B cell (primary cell): Measurements from ENCODE around the gene LDHAL6B. TPM values are rescaled to one million over a fixed set of nuclear protein-coding genes. Genes with fewer than 3 reads are reported as not detected.
A peak's percentile ranks its signal among the peaks of the same experiment; 100 is the strongest.

Experiments used
- ATAC-seq: fragments of 200-7000 bp; cut with Tn5 transposase; one replicate; pipeline ENCODE4 v1.10.0; 2021; ENCODE audit warnings: low read depth, mild to moderate bottlenecking, moderate number of reproducible peaks, moderate library complexity
- CTCF ChIA-PET: fragments of 350-600 bp; sonication (Branson Sonifier 250); formaldehyde crosslinking; loops from one replicate; lab custom pipeline; 2021; ENCODE audit warnings: antibody characterized with exemption, inconsistent platforms; lab: Charles Lee
- POLR2A ChIA-PET: fragments of 350-600 bp; sonication (Branson Sonifier 250); formaldehyde crosslinking; loops from one replicate; lab custom pipeline; 2021; ENCODE audit warnings: antibody characterized with exemption; lab: Charles Lee
- DNase-seq: peaks from one replicate; pipeline ENCODE4 v3.0.0; 2013
- H2AFZ ChIP-seq: 2 replicates; pipeline ENCODE4 v1.6.1; 2012; ENCODE audit warnings: mild to moderate bottlenecking, low read depth, low read length; ENCODE audit not compliant: insufficient read depth, poor library complexity, severe bottlenecking
- H3K27ac ChIP-seq, 2 donors: 1 replicate in 1 of 2; 2 replicates in 1 of 2; pipeline ENCODE4 v1.5.1; 2012 to 2013; ENCODE audit warnings: low read length in 2 of 2, mild to moderate bottlenecking in 2 of 2, moderate library complexity in 1 of 2
- H3K27me3 ChIP-seq, 4 experiments: fragments of 200-600 bp in 1 of 4; sonication (generic) in 1 of 4; replicated peaks in 1 of 4; 1 replicate in 2 of 4; 2 replicates in 2 of 4; pipeline versions ENCODE4 v1.6.1 to v1.7.0; 2013 to 2016; ENCODE audit warnings: low read length in 3 of 4, mild to moderate bottlenecking in 2 of 4, mixed read lengths in 1 of 4, moderate library complexity in 1 of 4; ENCODE audit not compliant: insufficient read depth in 4 of 4, control insufficient read depth in 3 of 4; ENCODE audit errors: control extremely low read depth in 1 of 4
- H3K36me3 ChIP-seq, 2 experiments: replicated peaks in 1 of 2; 1 replicate in 1 of 2; 2 replicates in 1 of 2; pipeline versions ENCODE4 v1.6.1 to v1.7.1; 2013; ENCODE audit warnings: low read length in 1 of 2; ENCODE audit not compliant: insufficient read depth in 2 of 2, control insufficient read depth in 1 of 2; ENCODE audit errors: control extremely low read depth in 1 of 2, extremely low read depth in 1 of 2
- H3K4me1 ChIP-seq, 2 donors: fragments of 200-600 bp in 1 of 2; sonication (generic) in 1 of 2; 1 replicate in 1 of 2; 2 replicates in 1 of 2; pipeline versions ENCODE4 v1.5.1 to v1.6.1; 2013 to 2017; ENCODE audit warnings: low read length in 2 of 2; ENCODE audit not compliant: control insufficient read depth in 2 of 2, insufficient read depth in 2 of 2
- H3K4me2 ChIP-seq: replicated peaks from 2 replicates; pipeline ENCODE3; 2012; ENCODE audit warnings: mild to moderate bottlenecking, low read depth, low read length; ENCODE audit not compliant: poor library complexity, severe bottlenecking
- H3K4me3 ChIP-seq, 5 experiments: fragments of 200-600 bp in 1 of 5; sonication (generic) in 1 of 5; 1 replicate in 3 of 5; 2 replicates in 2 of 5; pipeline versions ENCODE4 v1.5.1 to v1.7.0; 2011 to 2016; ENCODE audit warnings: low read length in 4 of 5, mild to moderate bottlenecking in 4 of 5, low read depth in 2 of 5, control low read depth in 1 of 5, moderate library complexity in 1 of 5; ENCODE audit not compliant: insufficient read depth in 1 of 5; ENCODE audit errors: control extremely low read depth in 1 of 5, extremely low read depth in 1 of 5
- H3K79me2 ChIP-seq: fragments of 200-600 bp; sonication (generic); one replicate; pipeline ENCODE4 v1.6.0; 2016; ENCODE audit warnings: low read length; ENCODE audit not compliant: control insufficient read depth, insufficient read depth
- H3K9ac ChIP-seq: fragments of 200-600 bp; sonication (generic); 2 replicates; pipeline ENCODE4 v1.6.1; 2017; ENCODE audit warnings: mild to moderate bottlenecking, low read length, moderate library complexity
- H3K9me3 ChIP-seq, 3 donors: one replicate each; pipeline versions ENCODE4 v1.6.1 to v1.7.1; 2013; ENCODE audit warnings: low read length in 2 of 3; ENCODE audit not compliant: control insufficient read depth in 2 of 3, insufficient read depth in 1 of 3; ENCODE audit errors: control extremely low read depth in 1 of 3
- H4K20me1 ChIP-seq: 2 replicates; pipeline ENCODE4 v1.6.0; 2012; ENCODE audit warnings: mild to moderate bottlenecking, low read length; ENCODE audit not compliant: insufficient read depth, control insufficient read depth, poor library complexity, severe bottlenecking
- H3K27ac Mint-ChIP-seq: one replicate; pipeline ENCODE4 v1.8.0; 2021; ENCODE audit warnings: mixed read lengths
- H3K27me3 Mint-ChIP-seq: one replicate; pipeline ENCODE4 v1.8.0; 2021; ENCODE audit warnings: mixed read lengths
- H3K4me1 Mint-ChIP-seq: one replicate; pipeline ENCODE4 v1.8.0; 2021; ENCODE audit warnings: mixed read lengths
- H3K4me3 Mint-ChIP-seq: one replicate; pipeline ENCODE4 v1.8.0; 2021; ENCODE audit warnings: mixed read lengths
- H3K9me3 Mint-ChIP-seq: one replicate; pipeline ENCODE4 v1.8.0; 2022; ENCODE audit warnings: mixed read lengths; ENCODE audit not compliant: insufficient read depth
- CTCF ChIP-seq: fragments of 200-600 bp; IDR thresholded peaks from one replicate; pipeline ENCODE4 v1.8.0; 2022; ENCODE audit warnings: antibody characterized with exemption, mild to moderate bottlenecking
- EZH2 ChIP-seq: IDR thresholded peaks from 2 replicates; pipeline ENCODE4 v1.6.1; 2012; ENCODE audit warnings: borderline replicate concordance, low read depth, mild to moderate bottlenecking, moderate library complexity, low read length; ENCODE audit not compliant: insufficient read depth, poor library complexity, severe bottlenecking
- WGBS: methylation state at CpG from one replicate; pipeline ENCODE4 v1.1.5; 2013; ENCODE audit warnings: missing lambda C conversion rate; ENCODE audit not compliant: insufficient coverage; 5-methylcytosine and 5-hydroxymethylcytosine counted together
- intact Hi-C: fragments of 100-400 bp; cut with micrococcal nuclease; formaldehyde crosslinking; loops from one replicate; pipeline ENCODE4 v1.10.0; 2022
- polyA plus RNA-seq: library from polyadenylated mRNA; depleted of rRNA; stranded (reverse); fragments of >200 nt; gene quantifications from 2 replicates; pipeline ENCODE4 v1.2.3, GENCODE V29; 2012
- total RNA-seq, 2 donors: library from RNA; stranded (reverse); fragments of 120-200 nt in 1 of 2; gene quantifications; 1 replicate in 1 of 2; 2 replicates in 1 of 2; pipeline versions ENCODE4 v1.2.3 to v1.2.4, GENCODE V29; 2013 to 2022

LDHAL6B gene
- total and polyA plus RNA-seq, 2 donors (not counting 1 experiment from before 2014, with no cell fraction given) = not detected

DNA sequence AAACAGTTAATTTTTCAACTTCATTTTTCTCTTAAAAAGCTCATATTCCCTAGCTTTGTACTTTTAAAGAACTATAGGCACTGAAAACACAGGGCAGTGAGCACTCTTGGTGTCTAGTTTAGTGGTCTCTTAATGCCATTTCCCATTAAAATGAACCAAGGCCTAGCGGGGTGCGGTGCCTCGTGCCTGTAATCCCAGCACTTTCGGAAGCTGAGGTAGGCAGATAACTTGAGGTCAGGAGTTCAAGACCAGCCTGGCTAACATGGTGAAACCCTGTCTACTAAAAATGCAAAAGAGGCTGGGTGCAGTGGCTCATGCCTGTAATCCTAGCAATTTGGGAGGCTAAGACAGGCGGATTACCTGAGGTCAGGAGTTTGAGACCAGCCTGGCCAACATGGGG, 45.5 kb downstream of the LDHAL6B start:
- Histone ChIP-seq H3K27ac (no peak overlapping the region), H3K4me1 (peaks cover 33 to 47% of the 10 kb centered on the region in 2 donors), H3K36me3 (peaks cover 0 to 10% of the 10 kb centered on the region in 2 experiments), H3K4me2 (peak overlapping the region; percentile 62), H3K9me3 (no peaks in the 10 kb centered on the region), H2AFZ (no peak overlapping the region), H3K27me3 (no peaks in the 10 kb centered on the region), H3K9ac (no peak overlapping the region), H3K79me2 (peaks cover 71% of the 10 kb centered on the region), H3K4me3 (no peak overlapping the region), H4K20me1 (peaks cover 6% of the 10 kb centered on the region)
- Mint-ChIP-seq H3K9me3 (no peaks in the 10 kb centered on the region), H3K27me3 (no peaks in the 10 kb centered on the region), H3K4me3 (no peak overlapping the region), H3K4me1 (peaks cover 47% of the 10 kb centered on the region), H3K27ac (peak overlapping the region; percentile 50)
- DNase-seq = no peak
- WGBS = 68% methylated on average over 5 of the region's 5 CpGs
- intact Hi-C loops = no loop called here
- no peak for TF ChIP-seq EZH2
- TF ChIP-seq CTCF = no peak
- ChIA-PET CTCF (interaction anchor here (1.1 to 1.7 kb wide), 3 partner anchors 159 to 277 kb away, joined by 3 to 8 read pairs (median 3); no protein-coding TSS in a partner anchor), POLR2A (no interaction called here)
- ATAC-seq = no peak

DNA sequence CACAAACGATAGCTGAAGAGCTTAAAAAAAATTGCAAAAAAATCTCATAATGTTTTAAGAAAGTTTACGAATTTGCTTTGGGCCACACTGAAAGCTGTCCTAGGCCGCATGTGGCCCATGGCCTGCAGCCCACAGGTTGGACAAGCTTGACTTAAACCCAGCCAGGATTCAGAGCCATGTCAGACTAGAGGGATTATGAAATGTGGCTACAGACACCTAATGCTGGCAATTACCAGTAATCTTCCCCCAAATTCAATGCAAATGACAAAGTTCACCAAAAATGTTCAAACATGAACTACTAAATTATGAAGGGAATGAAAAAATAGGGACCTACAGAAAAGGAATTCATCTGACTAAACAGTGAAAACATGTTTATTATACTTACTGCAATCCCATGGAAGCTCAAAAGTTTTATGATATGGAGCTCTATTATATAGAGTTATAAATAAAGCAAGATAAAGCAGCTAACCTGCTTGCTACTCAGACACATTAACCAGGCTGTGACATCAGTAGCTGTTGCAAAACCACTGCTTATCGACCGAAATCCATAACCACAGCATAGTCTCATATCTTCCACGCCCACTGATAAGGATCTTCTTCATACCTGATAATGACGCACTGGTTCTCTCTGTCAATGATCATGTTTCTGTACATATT, 49.2 kb downstream of the LDHAL6B start:
- POLR2A ChIA-PET = no interaction called here
- no peak overlapping the region for H3K27ac ChIP-seq
- no peak overlapping the region for H3K4me3 ChIP-seq
- peaks cover 52% of the 10 kb centered on the region for H3K79me2 ChIP-seq
- no peak overlapping the region for H3K9ac ChIP-seq
- Mint-ChIP-seq H3K27ac (no peak overlapping the region), H3K27me3 (no peaks in the 10 kb centered on the region), H3K4me3 (no peak overlapping the region), H3K4me1 (peaks cover 26% of the 10 kb centered on the region), H3K9me3 (no peaks in the 10 kb centered on the region)
- no peak overlapping the region for H2AFZ ChIP-seq
- intact Hi-C loops = no loop called here
- TF ChIP-seq EZH2 (no peak), CTCF (no peak)
- 91% methylated on average over 4 of the region's 7 CpGs for WGBS
- CTCF ChIA-PET = interaction anchor here (0.6 to 3.0 kb wide), 4 partner anchors 9 to 268 kb away, joined by 3 to 15 read pairs (median 3); no protein-coding TSS in a partner anchor
- H3K4me1 ChIP-seq = peaks cover 12 to 18% of the 10 kb centered on the region in 2 donors
- no peaks in the 10 kb centered on the region for H3K27me3 ChIP-seq
- H4K20me1 ChIP-seq = peaks cover under 1% of the 10 kb centered on the region
- ATAC-seq (no peak), DNase-seq (no peak)
- no peaks in the 10 kb centered on the region for H3K9me3 ChIP-seq
- no peak overlapping the region for H3K4me2 ChIP-seq
- H3K36me3 ChIP-seq = peaks cover 0 to 12% of the 10 kb centered on the region in 2 experiments
